ENCODE results near the gene NEU2. TPM values are rescaled to one million over a fixed set of nuclear protein-coding genes. Genes with fewer than 3 reads are reported as not detected.
"Not testable (repeated sequence)": the region's sequence is repeated elsewhere in the genome, so short reads cannot be mapped to it uniquely, and the experiment has no call there.

Gene NEU2
- total RNA-seq, 1 experiment from 2014 or later: not detected

DNA sequence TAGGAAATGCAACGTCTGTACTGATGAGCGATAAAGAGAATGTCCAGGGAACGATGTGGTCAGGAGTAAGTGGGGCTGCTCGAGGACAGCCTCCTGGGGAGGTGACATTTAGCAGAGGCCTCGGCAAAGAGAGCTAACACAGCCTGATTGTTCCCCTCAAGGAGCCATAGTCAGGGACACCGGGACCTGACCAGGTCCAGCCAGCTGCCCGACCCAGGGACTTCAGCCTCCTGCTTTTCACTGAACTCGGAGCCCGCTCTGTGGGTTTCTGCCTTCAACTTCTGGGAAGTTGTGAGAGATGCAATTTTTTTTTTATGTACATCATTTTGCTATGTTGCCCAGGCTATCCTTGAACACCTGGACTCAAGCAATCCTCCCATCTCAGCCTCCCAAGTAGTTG, 10.1 kb downstream of the NEU2 start:
- no peaks in the 10 kb centered on the region for H3K27me3 ChIP-seq
- no peaks in the 10 kb centered on the region; the same call in 1 of the 2 replicates for H3K9me3 ChIP-seq
- H3K36me3 ChIP-seq: no peaks in the 10 kb centered on the region
- H3K4me3 ChIP-seq: no peak overlapping the region
- DNase-seq: no peak

DNA sequence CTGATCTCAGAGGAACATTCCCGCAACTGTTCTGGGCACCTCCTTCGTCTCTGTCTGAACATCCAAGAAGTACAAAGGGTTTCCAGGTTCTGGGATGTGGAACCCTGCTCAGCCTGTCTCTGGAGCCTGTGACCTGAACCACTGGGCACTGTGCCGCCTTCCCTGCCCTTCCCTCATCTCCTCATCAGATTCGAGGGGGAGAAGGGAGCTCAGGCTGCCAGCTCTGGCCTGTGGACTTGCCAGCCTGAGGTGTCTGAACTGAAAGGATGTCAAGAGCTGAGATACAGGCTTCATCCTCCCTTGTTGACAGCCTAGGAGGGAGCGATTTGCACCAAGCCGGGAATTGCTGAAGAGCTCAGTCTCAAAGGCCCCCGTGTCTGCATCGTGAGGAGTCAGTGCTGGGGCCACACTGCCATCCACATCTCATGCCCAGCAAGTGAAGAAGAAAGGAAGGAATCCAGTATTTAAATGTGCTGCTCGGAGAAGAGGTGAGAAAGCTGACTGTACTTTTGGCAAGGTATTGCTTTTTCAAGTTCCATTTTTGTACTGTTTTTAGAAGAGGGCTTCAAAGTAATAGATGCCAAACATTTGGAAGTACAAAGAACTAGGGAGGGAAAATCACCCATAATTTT, 12.6 kb downstream of the NEU2 start:
- no peaks in the 10 kb centered on the region for H3K9me3 ChIP-seq
- DNase-seq: no peak
- no peaks in the 10 kb centered on the region for H3K36me3 ChIP-seq
- no peak overlapping the region for H3K4me3 ChIP-seq
- no peaks in the 10 kb centered on the region for H3K27me3 ChIP-seq

DNA sequence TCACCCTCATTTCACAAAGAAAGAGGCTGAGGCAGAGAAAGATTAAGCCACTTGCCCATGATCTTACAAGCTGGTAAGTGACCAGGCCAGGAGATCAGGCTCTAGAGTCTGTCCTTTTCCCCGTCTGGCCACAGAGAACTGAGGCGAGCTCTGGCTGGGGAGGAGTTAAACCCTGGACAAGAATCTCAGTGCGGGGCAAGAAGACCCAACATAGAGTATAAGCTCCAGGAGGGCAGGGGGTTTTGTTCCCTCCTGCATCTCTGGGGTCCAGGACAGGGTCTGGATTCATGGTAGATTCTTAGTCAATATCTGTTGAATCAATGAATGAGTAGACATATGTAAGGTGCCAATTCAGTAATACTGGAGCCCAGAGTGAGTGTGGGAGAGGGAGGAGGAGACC, 14.7 kb downstream of the NEU2 start:
- H3K36me3 ChIP-seq: no peaks in the 10 kb centered on the region
- H3K4me3 ChIP-seq: no peak overlapping the region
- no peaks in the 10 kb centered on the region for H3K27me3 ChIP-seq
- DNase-seq: no peak
- no peaks in the 10 kb centered on the region for H3K9me3 ChIP-seq

DNA sequence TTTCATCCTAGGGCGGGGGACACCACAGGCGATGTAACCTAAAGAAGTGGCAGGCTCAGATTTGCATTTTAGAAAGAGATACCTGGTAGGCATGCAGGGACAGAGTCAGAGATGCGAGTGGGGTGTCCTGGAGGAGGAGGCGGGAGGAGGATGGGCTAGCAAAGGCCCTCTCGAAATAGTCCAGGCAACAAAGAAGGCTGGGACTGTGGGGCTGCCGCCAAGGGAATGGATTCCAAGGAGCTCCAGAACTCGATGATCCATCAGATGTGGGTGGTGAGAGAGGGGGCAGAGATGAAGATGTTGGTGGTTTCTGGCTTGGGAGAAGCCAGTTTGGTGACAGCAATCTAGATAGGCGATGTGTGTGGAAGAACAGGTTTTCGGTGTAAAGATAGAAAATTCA, 15.2 kb downstream of the NEU2 start:
- Histone ChIP-seq H3K9me3 (no peaks in the 10 kb centered on the region), H3K27me3 (no peaks in the 10 kb centered on the region), H3K36me3 (no peaks in the 10 kb centered on the region), H3K4me3 (no peak overlapping the region)
- no peak for DNase-seq

DNA sequence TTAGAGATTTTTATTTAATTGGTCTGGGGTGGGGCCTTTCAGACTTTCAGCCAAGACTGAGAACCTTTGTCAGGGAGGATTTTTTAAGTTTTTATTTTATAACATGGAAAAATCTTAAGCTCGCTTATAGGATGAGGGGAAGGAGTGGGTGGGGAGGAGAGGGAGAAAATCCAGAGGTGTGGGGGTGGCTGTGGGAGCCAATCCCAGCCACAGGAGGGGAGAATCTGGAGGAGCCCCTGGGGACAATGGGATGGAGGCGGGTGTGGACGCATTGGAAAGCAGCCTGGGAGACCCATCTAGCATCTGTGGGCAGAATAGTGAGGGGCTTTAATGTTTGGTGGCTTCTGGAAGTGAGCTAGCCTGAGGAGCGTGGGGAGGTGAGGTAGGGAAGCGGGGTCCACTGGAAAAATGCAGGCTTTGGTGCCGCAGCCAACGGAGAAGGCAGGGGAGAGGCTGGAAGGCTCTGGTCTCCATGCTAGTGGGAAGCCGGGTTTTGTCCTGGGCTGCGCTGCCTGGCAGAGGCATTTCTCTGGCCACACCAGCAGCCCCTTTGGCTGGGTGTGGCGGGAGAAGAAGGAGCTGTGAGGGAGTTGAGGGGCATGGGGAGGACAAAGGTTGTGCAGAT, 16.2 kb downstream of the NEU2 start:
- H3K36me3 ChIP-seq: no peaks in the 10 kb centered on the region
- no peak overlapping the region for H3K4me3 ChIP-seq
- H3K9me3 ChIP-seq: no peaks in the 10 kb centered on the region
- H3K27me3 ChIP-seq: no peaks in the 10 kb centered on the region
- DNase-seq: no peak

DNA sequence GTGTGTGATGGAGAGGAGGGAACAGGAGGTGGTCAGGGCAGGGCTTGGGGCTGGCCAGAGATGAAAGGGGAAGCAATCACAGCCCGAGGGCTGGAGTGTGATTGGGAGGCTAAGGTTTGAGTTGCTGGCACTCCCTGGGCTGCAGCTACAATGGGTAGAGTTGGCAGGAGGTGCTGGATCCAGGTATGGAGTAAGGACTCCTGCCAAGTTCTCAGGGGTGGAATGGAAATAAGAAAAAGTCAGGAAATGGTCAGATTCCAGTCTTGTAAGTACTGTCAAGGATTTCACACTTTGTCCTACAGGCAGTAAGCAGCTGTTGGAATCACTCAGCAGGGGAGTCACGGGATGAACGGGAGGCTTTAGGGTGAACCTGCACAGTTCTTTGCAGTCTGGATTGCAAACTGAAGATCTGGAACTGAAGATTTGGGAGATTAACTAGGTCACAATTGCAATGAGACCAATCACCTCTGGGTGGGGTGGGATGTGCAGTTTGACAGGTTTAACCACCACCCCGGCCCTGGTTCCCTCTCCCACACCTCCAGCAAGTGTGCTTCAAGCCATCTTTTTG, 16.8 kb downstream of the NEU2 start:
- DNase-seq: no peak
- no peaks in the 10 kb centered on the region for H3K36me3 ChIP-seq

DNA sequence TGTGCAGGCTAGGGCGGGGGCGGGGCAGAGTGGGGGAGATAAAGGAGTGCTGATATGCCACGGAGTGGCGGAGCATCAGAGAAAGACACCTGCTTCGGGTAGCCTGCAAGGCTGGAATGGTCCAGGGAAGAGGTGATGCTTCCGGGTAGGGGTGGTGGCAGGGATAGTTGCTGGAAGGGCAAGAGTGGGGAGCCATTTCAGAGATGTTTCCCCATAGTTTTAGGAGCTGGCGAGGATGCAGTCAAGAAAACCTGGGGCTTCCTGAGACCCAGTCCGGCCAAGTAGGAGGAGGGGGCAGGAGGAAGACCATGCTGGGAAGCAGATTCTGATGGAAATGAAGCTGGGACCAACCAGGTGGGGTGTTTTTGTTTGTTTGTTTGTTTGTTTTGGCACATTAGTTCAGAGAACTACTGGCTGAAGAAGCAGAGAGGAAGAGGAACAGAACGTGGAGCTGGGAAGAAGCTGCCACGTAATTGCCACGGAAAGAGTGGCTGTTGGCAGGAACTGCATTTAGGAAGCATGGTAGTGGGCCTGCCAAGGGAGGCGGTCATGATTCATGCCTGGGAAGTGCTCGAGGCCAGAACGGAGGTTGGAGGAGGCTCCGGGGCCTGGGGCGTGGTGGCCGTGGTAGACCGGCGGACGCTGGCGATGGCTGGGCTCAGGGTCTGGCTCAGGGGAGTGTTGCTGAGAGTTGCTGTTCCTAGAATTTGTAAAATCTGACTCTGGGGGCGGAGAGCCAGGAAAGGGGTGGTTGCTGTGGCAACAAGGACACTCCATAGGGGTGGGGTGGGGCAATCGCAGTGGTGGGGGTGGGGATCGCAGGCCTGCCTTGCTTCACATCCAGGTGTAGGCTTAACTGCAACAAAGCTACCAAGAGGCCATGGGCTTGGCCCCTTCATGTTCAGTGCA, 19.0 kb downstream of the NEU2 start:
- H3K4me3 ChIP-seq: no peak overlapping the region
- no peaks in the 10 kb centered on the region for H3K9me3 ChIP-seq
- no peaks in the 10 kb centered on the region for H3K27me3 ChIP-seq
- peak; percentile 97 for DNase-seq
- no peaks in the 10 kb centered on the region for H3K36me3 ChIP-seq

More for the DNA sequence above, 16.8 kb downstream of the NEU2 start:
- no peak overlapping the region for H3K4me3 ChIP-seq
- no peaks in the 10 kb centered on the region for H3K9me3 ChIP-seq
- no peaks in the 10 kb centered on the region for H3K27me3 ChIP-seq

DNA sequence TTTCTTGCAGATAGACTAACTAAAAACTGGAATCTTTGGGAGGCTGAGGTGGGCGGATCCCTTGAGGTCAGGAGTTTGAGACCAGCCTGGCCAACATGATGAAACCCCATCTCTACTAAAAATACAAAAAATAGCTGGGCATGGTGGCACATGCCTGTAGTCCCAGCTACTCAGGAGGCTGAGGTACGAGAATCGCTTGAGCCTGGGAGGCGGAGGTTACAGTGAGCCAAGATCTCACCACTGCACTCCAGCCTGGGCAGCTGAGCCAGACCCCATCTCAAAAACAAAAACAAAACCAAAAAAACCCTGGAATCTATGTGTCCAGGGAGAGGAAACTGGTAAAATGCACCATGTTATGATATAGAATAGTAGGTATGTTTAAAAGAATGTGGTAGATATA, 20.0 kb downstream of the NEU2 start:
- not testable (repeated sequence) for DNase-seq, H3K9me3 ChIP-seq, H3K36me3 ChIP-seq, H3K4me3 ChIP-seq, H3K27me3 ChIP-seq

DNA sequence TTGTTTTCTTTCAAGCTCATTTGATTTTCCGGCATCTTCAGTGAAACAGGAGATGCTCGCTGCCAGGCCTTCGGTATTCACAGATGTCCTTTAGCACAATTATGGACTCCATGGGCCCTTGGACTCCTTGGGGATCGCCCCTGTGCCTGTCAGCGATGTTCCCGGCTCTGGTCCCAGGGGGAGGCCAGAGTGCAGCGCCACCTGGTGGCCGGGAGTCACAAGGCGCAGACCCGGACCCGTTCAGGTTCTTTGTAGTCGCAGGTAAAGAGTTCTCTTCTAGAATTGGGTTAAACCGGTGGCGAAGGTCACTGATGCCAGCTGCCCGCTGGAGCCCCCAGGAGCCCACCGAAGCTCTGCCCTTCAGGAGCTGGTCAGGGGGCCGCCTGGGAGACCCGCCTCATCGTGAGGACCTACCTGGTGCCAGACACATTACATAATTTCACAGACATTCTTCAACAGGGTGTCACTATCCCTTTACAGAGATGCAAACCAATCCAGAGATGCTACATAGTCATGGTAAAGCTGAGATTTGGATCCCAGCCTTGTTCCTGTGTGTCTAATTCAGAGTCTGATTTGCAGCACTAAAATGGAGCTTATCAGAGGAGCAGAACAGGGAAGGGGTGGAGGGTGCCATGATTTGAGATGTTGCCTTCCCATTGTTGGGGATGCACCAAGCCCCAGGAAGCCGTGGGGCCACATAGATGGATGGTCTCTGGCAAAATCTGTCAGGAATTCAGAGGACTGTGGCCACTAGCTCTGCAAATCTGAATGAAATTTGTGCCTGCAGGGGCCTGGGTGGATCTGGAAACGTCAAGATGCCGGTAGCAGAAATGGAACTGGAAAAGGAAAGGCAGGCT, 21.7 kb downstream of the NEU2 start:
- no peak overlapping the region for H3K4me3 ChIP-seq
- DNase-seq: peak; percentile 32
- no peaks in the 10 kb centered on the region for H3K9me3 ChIP-seq
- H3K27me3 ChIP-seq: no peaks in the 10 kb centered on the region
- no peaks in the 10 kb centered on the region for H3K36me3 ChIP-seq

DNA sequence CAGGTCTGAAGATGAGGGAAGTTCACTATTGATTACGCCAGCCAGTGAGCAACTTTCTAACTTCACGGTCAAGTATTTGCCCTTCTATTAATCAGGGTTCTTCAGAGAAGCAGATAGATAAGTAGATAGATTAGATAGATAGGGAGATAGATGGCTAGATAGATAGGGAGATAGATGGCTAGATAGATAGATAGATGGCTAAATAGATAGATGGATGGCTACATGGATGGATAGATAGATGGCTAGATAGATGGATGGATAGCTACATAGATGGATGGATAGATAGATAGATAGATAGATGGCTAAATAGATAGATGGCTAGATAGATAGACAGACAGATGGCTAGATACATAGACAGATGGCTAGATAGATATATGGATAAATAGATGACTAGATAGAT, 22.9 kb downstream of the NEU2 start:
- Histone ChIP-seq H3K4me3 (no peak overlapping the region), H3K9me3 (no peaks in the 10 kb centered on the region), H3K27me3 (no peaks in the 10 kb centered on the region), H3K36me3 (no peaks in the 10 kb centered on the region)
- DNase-seq: no peak

DNA sequence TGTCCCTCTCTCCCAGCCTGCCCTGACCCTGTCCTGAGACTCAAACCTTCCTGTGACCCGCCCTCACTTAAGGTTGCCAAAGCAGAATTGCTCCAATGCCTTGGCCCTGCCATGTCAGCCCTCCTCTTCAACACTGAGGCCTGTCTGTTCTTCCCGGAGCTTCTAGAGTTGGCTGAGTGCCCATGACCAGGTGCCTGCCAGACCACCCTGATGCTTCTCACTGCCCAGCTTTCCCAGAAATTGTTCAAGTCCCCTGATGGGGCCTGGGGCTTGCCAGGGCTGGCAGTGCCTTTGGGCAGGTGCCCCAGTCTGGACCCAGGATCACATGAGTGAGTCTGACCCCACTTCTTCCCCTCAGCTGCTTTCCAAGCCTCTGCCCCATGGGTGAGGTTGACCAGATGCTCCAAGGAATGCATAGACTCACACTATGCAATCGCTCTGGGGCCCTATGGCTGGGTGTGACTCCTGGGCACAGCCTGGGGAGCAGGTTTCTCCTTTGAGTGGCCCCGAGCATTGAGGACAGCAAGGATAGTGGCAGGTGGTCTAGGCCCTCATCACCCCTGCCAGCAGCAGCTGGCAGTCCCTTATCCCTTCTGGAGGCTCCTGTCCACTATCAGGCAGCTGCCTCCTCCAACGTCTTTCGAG, 24.6 kb downstream of the NEU2 start:
- no peak overlapping the region for H3K4me3 ChIP-seq
- no peak for DNase-seq
- H3K27me3 ChIP-seq: no peaks in the 10 kb centered on the region
- no peaks in the 10 kb centered on the region for H3K9me3 ChIP-seq
- H3K36me3 ChIP-seq: no peaks in the 10 kb centered on the region

DNA sequence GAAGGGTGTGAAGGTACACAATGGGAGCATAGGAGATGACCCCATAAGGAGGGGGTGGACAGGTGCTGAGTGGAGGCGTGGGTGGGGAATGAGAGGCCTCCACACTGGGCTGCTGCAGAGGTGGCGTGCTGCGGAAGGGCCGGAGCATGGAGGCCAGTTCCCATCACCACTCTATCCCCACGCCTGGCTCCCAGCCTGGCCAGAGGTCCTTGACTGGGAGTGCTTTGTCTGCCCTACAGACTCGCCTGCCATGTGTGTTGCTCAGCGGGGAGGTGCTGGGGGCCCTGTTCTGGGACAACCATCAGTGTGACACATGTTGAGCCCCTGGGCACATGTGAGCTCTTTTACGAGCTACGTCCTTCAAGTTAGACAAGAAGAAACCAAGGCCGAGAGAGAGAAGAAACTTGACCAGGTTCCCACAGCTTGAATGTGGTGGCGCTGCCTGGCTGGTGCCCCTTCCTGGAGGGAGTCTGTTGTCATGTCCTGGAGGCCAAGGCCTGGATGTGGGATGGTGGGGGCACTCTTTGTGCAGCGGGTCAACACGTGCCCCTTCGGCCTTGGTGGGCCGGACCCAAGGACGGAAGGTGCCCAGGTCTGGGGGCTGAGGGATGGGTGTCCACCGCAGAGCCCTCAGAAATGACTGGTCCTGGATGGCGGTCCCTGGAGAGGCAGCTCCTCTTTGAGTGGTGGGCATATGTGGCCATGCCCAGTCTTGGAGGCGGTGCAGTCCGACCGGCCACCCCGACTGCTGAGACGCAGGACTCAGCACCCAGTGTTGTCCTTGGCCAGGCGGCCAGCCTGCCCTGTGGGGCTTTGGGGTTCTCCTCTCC, 26.5 kb downstream of the NEU2 start:
- DNase-seq: no peak
- no peaks in the 10 kb centered on the region for H3K9me3 ChIP-seq

DNA sequence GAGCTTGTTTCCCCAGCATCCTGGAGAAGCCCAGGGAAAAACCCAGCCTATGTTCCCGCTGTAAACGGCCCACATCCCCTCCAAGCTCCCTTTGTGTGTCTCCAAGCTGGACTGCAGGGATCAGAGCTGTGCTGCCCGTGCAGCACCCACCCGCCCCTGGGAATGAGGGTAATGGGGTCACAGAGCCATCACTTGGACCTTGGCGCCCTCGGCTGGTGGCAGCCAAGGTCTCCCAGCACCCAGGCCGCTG, 27.0 kb downstream of the NEU2 start:
- no peaks in the 10 kb centered on the region for H3K9me3 ChIP-seq
- no peaks in the 10 kb centered on the region for H3K36me3 ChIP-seq
- no peak for DNase-seq
- no peak overlapping the region for H3K4me3 ChIP-seq
- H3K27me3 ChIP-seq: no peaks in the 10 kb centered on the region

More for the DNA sequence above, 26.5 kb downstream of the NEU2 start:
- H3K4me3 ChIP-seq: no peak overlapping the region
- H3K36me3 ChIP-seq: no peaks in the 10 kb centered on the region
- H3K27me3 ChIP-seq: no peaks in the 10 kb centered on the region

DNA sequence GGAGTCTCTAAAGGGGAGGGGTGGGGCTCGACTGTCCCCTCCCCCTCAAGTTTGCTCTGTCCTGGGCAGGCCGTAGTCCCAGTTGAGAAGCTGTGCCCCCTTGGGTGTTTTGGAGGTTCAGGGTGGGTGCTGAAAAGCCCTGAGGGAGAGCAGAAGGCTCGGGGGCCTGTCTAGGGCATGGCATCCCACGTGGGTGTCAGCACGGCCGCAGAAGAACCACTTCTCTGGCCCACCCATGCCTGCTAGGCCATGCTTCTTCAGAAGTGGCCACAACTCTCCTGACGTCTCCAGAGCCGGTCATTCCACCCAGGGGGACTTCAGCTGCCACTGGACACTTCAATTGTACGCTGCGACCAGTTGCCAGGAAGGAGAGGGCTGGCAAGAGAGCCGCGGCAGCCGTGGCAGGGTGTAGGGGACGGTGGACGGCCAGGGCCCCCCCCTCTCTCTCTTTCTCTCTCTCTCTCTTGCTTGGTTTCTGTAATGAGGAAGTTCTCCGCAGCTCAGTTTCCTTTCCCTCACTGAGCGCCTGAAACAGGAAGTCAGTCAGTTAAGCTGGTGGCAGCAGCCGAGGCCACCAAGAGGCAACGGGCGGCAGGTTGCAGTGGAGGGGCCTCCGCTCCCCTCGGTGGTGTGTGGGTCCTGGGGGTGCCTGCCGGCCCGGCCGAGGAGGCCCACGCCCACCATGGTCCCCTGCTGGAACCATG, 27.5 kb downstream of the NEU2 start, which contains the start of gene INPP5D:
Gene INPP5D (plus strand): TSS at position 546 of the 704 bp plus-strand sequence. CDS start 137 bp downstream, at position 683.
- no peak for DNase-seq
- Histone ChIP-seq H3K4me3 (no peak within 1 kb of the TSS), H3K27me3 (no peaks in the 10 kb centered on the region), H3K36me3 (no peaks in the 10 kb centered on the region), H3K9me3 (no peaks in the 10 kb centered on the region)

DNA sequence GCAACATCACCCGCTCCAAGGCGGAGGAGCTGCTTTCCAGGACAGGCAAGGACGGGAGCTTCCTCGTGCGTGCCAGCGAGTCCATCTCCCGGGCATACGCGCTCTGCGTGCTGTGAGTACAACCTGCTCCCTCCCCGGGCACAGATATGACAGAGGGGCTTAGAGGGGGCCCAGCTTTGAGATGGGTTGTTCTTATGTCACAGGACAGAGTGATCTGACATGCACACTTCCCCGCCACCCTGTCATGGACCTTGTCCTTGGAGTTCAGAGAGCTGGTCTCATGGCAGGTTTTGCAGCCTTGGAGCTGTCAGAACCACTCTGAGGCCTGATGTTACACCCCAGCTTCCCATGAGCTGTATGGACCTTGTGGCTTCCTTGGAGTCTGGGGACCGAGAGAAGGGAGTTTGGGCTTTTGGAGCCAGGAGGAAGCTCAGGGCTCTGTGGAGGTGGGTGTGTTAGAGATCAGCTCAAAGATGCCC, 28.1 kb downstream of the NEU2 start:
- DNase-seq: no peak
- no peak overlapping the region for H3K4me3 ChIP-seq
- H3K36me3 ChIP-seq: no peaks in the 10 kb centered on the region
- no peaks in the 10 kb centered on the region for H3K27me3 ChIP-seq
- no peaks in the 10 kb centered on the region for H3K9me3 ChIP-seq
